Fibroblast of villous mesenchyme (primary cell): ENCODE data around the gene ATP23. TPM values are rescaled to one million over a fixed set of nuclear protein-coding genes. Genes with fewer than 3 reads are reported as not detected.
A peak's percentile ranks its signal among the peaks of the same experiment; 100 is the strongest.

Source experiments
- DNase-seq: peaks from one replicate; pipeline ENCODE4 v3.0.0-alpha.2; 2010; ENCODE audit warnings: low read depth
- H3K4me3 ChIP-seq: 2 replicates; pipeline ENCODE4 v1.5.1; 2011; ENCODE audit warnings: low read depth, mild to moderate bottlenecking, low read length
- total RNA-seq: library from RNA; depleted of rRNA; stranded (reverse); fragments of >200 nt; gene quantifications from 2 replicates; pipeline ENCODE4 v1.2.3, GENCODE V29; 2012
- TF ChIP-seq, protein P1 (sequence below): IDR thresholded peaks from 2 replicates; pipeline ENCODE4 v1.5.1; 2012; ENCODE audit warnings: low read depth, mild to moderate bottlenecking, low read length; ENCODE audit not compliant: insufficient read depth

Gene ATP23
- total RNA-seq, 1 donor: 9.9 TPM

DNA sequence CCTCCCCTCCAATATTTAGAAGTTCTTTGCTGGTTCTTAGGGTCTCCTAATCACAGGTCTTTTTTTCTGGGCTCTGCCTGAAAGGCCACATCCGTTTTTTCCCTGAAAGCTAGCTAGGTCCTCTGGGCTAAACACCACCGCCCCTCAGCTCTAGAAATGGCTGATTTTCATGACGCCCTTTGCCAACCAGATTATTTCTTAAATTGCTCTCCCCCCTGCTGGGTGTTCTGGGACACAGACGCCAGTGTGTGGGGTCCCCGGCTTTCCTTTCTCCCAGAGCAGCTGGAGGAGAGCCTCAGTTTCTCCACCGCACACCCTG lies 45.3 kb upstream of the ATP23 start:
- peak overlapping the region; percentile 44 for H3K4me3 ChIP-seq
- peak; percentile 50 for DNase-seq
- TF ChIP-seq, protein P1, sequence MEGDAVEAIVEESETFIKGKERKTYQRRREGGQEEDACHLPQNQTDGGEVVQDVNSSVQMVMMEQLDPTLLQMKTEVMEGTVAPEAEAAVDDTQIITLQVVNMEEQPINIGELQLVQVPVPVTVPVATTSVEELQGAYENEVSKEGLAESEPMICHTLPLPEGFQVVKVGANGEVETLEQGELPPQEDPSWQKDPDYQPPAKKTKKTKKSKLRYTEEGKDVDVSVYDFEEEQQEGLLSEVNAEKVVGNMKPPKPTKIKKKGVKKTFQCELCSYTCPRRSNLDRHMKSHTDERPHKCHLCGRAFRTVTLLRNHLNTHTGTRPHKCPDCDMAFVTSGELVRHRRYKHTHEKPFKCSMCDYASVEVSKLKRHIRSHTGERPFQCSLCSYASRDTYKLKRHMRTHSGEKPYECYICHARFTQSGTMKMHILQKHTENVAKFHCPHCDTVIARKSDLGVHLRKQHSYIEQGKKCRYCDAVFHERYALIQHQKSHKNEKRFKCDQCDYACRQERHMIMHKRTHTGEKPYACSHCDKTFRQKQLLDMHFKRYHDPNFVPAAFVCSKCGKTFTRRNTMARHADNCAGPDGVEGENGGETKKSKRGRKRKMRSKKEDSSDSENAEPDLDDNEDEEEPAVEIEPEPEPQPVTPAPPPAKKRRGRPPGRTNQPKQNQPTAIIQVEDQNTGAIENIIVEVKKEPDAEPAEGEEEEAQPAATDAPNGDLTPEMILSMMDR: no peak

DNA sequence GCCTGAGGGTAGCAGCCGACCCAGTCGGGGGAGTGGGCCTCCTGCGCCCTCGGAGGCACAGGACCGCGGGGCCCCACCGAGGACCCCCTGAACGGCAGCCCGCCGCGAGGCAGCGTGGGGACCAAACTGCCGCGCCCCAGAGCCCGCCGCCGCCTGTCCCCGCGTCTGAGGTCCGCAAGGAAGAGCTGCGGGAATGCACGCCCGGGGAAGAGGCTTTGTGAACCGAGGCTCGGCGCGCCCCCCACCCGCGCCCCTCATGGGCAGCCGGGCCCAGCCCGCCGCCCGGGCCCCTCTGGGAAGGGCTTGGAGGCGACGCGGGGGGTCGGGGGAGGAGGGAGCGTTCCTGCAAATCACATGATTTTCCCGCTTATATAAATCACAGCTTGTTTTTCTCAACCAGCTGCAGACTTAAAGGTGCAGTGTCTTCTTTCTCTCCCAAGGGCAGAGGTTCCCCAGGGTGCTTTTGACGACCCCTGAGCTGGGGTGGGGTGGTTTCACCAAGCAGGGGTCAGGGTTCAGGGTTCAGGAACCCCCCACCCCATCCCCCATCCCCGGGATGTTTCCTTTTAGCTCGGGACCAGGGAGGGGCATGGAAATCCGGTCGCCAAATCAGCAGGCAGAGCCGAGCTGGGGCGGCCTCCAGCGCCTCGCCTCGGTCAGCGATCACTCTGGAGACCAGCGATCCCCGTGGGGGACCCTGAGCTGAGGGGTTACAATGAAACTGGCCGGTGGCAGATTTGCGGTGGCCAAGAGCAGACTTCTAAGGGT lies 44.7 kb upstream of the ATP23 start:
- peak; percentile 81 for DNase-seq
- peak overlapping the region; percentile 44 for H3K4me3 ChIP-seq
- TF ChIP-seq, protein P1: peak; percentile 44

DNA sequence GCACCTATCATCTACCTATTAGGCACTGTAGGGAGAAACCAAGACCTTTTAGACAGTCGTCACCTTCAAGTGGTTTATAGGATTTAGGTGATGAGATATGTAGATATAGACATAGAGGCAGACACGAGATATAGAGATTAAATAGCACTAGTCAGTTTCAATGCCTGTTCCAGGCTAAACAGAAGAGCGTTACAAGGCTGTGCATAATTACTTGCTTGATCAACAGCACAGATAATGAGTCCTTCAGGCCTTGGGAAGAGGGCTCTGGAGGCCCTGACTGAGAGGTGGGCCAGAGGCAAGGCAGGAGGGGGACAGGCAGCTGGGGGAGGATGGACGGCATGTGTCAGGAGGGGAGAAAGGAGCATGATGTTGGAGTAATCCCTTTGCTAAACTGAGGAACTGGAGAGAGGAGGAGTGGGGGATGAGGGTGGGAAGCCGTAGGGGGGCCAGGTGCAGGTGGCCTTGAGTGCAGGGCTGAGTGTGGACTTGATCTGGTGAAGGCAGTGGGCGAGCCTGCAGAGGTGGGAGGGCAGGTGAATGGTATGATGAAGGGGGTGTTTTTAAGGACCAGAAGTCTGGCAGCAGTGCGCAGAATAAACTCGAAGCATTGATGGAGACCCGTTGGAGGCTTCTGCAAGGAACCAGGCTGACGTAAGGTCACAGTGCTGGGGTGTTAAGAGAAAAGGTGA lies 43.9 kb upstream of the ATP23 start:
- TF ChIP-seq, protein P1: no peak
- DNase-seq: no peak
- no peak overlapping the region for H3K4me3 ChIP-seq

DNA sequence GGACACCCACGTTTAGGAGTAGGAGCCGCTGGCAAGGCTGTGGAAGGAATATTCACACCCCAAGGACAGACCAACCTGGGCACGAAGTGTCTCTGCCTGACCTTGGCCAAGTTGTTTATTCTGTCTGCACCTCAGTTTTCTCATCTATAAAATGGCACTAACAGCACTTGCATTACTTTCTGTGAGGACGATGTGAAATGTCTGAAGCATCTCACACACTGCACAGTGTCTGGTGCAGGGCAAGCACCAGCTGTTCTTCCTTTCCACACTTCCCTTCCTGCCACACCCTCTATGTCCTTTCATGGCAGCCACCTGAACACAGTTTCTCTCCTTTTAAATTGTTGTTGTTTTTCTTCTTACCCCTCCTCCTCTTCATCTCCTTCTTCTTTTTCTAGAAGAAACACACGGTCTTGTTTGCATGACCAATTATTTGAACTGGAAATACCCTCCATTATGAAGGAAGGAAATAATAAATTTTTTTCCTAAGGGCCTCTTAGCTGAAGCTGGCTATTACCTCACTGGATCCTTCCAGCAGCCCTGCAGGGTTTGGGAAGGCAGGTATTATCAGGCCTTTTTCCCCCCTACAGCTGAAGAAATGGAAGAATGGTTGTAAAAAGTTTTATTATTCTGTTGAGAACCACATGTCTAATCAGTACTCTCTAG lies 42.9 kb upstream of the ATP23 start:
- H3K4me3 ChIP-seq: no peak overlapping the region
- peak; percentile 24 for DNase-seq
- TF ChIP-seq, protein P1: no peak

DNA sequence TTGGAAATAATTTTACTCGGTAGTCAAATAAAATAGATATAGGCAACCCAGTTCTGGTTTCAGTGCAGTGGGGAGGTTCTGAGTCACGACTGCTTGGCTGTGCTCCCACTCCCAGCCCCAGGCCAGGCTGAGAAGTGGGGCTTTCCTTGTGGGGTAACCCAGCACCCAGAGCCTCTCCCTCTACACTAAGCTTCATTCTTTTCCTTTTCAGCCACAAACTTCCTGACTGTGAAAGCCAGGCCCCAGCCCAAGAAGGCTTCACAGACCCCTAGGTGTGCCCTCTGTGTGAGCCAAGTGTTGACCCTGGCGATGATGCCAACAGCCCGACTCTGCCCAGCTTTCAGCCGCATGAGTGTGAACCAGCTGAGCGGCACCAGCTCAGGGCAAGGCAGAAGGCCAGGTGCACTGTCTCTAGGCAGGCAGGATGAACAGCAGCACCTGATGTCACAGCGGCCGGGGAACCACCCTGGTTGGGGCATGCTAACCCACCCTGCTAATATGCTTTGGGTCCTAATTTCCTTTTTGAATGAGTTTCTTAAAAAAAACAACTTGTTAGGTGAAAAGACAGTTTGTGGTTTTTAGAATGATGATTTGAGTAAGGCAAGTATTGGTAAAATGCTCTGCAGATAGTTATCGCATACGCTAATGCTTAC lies 42.2 kb upstream of the ATP23 start:
- TF ChIP-seq, protein P1: no peak
- H3K4me3 ChIP-seq: no peak overlapping the region
- DNase-seq: peak; percentile 45

DNA sequence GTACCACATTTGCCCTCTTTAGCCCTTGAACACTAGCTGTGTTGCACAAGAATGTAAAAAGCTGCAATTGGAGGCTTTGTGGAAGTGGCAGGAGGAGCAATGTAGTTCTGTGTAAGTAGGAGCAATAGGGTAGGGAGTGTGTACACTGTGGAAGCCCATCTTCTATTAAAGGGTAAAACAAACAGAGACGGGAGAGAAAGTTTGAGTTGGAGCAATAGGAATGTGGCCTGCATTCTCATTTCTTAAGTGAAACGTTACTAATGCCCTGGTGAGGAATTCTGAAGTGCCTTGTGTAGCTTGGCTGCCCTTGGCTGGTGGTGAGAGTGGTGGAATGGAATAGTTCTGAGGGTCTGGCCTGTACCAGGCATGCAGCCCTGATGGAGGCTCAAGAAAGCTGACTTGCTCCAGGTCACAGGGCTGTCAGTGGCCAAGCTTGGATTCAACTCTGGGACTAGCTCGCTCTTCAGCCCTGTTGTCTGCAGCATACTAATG lies 38.8 kb upstream of the ATP23 start:
- no peak for DNase-seq
- TF ChIP-seq, protein P1: no peak

More for the DNA sequence above, 38.8 kb upstream of the ATP23 start:
- no peak overlapping the region for H3K4me3 ChIP-seq
